ENCODE data around the gene SNRPA1.

DNA sequence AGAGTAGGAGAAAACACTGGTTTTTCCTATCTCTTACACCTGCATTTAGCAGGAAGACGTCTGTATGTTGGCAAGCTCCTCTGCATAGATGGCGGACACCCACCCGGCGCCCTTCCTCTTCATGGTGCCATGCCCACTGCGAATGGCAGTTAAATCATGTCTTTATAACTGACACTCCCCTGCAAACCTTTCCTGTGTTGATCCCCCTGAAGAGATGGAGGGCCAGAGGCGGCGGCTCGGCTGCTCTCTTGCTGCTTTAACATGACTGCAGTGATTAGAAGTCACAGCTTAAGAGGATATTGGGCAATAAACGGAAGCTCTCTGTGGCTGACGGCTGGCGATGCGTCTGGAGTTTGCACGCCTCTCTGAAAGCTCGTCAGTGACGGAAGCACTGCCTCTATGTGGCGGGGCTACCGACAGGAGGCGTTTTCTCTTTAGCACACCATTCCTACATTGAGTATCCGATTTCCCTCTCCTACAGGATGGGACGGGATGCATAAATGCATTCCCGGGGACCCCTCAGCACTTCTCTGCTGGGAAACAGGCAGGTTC, 25.5 kb upstream of the SNRPA1 start:
- TF ChIP-seq, protein P1, sequence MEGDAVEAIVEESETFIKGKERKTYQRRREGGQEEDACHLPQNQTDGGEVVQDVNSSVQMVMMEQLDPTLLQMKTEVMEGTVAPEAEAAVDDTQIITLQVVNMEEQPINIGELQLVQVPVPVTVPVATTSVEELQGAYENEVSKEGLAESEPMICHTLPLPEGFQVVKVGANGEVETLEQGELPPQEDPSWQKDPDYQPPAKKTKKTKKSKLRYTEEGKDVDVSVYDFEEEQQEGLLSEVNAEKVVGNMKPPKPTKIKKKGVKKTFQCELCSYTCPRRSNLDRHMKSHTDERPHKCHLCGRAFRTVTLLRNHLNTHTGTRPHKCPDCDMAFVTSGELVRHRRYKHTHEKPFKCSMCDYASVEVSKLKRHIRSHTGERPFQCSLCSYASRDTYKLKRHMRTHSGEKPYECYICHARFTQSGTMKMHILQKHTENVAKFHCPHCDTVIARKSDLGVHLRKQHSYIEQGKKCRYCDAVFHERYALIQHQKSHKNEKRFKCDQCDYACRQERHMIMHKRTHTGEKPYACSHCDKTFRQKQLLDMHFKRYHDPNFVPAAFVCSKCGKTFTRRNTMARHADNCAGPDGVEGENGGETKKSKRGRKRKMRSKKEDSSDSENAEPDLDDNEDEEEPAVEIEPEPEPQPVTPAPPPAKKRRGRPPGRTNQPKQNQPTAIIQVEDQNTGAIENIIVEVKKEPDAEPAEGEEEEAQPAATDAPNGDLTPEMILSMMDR (IDR thresholded peaks at IDR 0.05; ENCODE audit: extremely low read depth in 1 of 2, insufficient read depth in 1 of 2, low read depth in 1 of 2, low read length in 2 of 2): peak; percentile 40 to 43
- TF ChIP-seq POLR2A (IDR thresholded peaks at IDR 0.05; ENCODE audit: low read depth, low read length): no peak

Measured in endothelial cell of umbilical vein (primary cell).